ENCODE measurements around the gene TDRD12. TPM values are rescaled to one million over a fixed set of nuclear protein-coding genes. Genes with fewer than 3 reads are reported as not detected.

TDRD12 gene
- total RNA-seq, 2 donors from 2014 or later: 0.52 TPM; not detected in 1

DNA sequence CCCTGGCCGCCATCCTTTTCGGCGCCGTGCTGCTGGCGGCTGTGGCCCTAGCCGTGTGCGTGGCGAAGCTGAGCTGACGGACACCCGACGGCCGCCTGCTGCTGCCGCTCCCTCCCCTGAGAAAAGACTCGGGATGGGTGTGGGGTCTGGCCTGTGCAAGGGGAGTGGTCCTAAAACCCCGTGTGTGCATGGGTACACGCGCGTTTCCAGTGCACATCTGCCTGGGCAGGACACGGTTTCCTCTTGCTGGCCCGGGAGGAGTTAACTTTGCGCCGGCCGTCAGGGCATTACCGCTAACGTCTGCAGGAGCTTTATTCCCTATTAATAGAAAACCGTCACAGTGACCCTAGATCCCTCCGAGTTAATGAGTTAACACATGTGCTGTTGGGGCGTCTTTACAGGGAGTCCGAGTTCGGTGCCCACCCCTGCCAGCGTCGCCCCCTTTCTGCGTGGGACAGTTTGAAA, 42.6 kb upstream of the TDRD12 start:
- Histone ChIP-seq H3K9me3 (no peaks in the 10 kb centered on the region), H3K27ac (no peak overlapping the region), H3K4me3 (no peak overlapping the region), H3K27me3 (peaks cover 0 to 4% of the 10 kb centered on the region in 2 donors), H3K4me1 (peaks cover 30% of the 10 kb centered on the region), H3K36me3 (replicated peaks in 1 of 2; ENCODE audit: insufficient read depth in 1 of 2, low read depth in 2 of 2) (no peaks in the 10 kb centered on the region)
- no peak for DNase-seq
- intact Hi-C loops (cut with DNase I): no loop called here
- no peak for TF ChIP-seq POLR2A (IDR thresholded peaks at IDR 0.05)
- TF ChIP-seq, protein P1, sequence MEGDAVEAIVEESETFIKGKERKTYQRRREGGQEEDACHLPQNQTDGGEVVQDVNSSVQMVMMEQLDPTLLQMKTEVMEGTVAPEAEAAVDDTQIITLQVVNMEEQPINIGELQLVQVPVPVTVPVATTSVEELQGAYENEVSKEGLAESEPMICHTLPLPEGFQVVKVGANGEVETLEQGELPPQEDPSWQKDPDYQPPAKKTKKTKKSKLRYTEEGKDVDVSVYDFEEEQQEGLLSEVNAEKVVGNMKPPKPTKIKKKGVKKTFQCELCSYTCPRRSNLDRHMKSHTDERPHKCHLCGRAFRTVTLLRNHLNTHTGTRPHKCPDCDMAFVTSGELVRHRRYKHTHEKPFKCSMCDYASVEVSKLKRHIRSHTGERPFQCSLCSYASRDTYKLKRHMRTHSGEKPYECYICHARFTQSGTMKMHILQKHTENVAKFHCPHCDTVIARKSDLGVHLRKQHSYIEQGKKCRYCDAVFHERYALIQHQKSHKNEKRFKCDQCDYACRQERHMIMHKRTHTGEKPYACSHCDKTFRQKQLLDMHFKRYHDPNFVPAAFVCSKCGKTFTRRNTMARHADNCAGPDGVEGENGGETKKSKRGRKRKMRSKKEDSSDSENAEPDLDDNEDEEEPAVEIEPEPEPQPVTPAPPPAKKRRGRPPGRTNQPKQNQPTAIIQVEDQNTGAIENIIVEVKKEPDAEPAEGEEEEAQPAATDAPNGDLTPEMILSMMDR (IDR thresholded peaks at IDR 0.05): no peak
- no peak for ATAC-seq
- WGBS, 2 donors: 40 to 60% methylated on average over 19 to 27 of the region's 33 CpGs

DNA sequence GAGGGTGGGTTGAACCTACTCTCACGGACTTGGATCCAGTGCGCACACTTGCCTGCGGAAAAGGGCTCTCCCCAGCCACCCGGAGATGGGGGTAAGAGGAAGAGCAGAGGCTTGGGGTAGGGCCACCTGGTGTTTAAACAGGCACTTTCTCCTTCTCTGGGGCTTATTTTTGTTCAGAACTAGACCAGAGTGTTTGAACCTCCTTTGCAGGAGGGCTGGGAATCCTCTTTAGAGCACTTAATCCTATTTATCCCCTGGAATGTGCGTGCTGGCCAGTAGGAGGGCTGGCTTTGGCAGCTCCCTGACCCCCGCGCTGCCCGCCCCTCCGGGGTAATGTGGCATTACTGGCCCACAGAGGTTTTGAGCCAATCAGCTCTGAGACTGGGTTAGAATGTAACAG, 41.9 kb upstream of the TDRD12 start:
- Histone ChIP-seq H3K27me3 (peaks cover 0 to 4% of the 10 kb centered on the region in 2 donors), H3K4me1 (peaks cover 30% of the 10 kb centered on the region), H3K27ac (no peak overlapping the region), H3K36me3 (replicated peaks in 1 of 2; ENCODE audit: insufficient read depth in 1 of 2, low read depth in 2 of 2) (no peaks in the 10 kb centered on the region), H3K9me3 (no peaks in the 10 kb centered on the region), H3K4me3 (no peak overlapping the region)
- ATAC-seq (no peak), DNase-seq (no peak)
- 78 to 87% methylated on average over 9 of the region's 9 CpGs for WGBS, 2 donors
- TF ChIP-seq, protein P1 (IDR thresholded peaks at IDR 0.05): no peak
- no peak for TF ChIP-seq POLR2A (IDR thresholded peaks at IDR 0.05)
- intact Hi-C loops (cut with DNase I): no loop called here

DNA sequence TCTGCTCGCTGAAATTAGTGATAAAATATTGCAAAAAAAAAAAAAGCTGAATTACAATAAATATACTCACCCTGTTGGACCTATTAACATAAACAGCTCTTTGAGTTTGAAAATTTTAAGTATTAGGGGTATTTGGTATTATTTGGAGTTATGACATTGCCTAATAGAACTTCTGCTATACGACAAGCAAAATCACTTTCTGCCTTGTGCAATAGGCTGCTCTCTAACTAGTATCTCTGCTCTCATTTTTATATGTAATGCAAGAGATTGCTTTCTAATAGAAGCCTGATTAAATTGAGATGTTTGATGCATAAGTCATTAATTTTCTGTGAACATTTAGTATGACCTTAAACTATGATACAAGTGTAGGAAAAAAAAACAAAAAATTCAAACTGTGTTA, 38.6 kb upstream of the TDRD12 start:
- intact Hi-C loops (cut with DNase I): no loop called here
- Histone ChIP-seq H3K4me1 (peaks cover 9% of the 10 kb centered on the region), H3K36me3 (replicated peaks in 1 of 2; ENCODE audit: insufficient read depth in 1 of 2, low read depth in 2 of 2) (no peaks in the 10 kb centered on the region), H3K27ac (no peak overlapping the region), H3K27me3 (peaks cover 0 to 4% of the 10 kb centered on the region in 2 donors), H3K4me3 (no peak overlapping the region), H3K9me3 (no peaks in the 10 kb centered on the region)
- no peak for DNase-seq
- 72 to 74% methylated on average over 2 of the region's 2 CpGs for WGBS, 2 donors
- ATAC-seq: no peak
- TF ChIP-seq, protein P1 (IDR thresholded peaks at IDR 0.05): no peak
- no peak for TF ChIP-seq POLR2A (IDR thresholded peaks at IDR 0.05)

DNA sequence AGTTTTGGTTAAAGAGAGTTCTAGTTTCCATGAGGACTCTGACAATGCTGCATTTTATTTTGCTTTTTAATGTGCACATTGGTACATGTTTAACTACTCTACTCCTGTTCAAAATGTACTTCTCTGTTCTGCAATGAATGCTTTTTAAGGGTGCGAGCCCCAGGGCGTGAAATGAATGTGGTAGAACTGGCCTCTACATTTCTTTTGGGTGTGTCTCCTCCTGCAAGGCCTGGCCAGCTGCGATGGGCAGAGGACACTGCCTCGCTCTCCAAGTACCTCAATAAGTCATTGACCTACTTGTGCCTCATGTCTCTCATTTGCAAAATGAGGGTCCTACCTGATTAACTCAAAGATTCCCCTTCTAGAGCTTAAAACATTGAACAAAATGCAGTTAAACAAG, 37.2 kb upstream of the TDRD12 start:
- Histone ChIP-seq H3K36me3 (replicated peaks in 1 of 2; ENCODE audit: insufficient read depth in 1 of 2, low read depth in 2 of 2) (no peaks in the 10 kb centered on the region), H3K4me3 (no peak overlapping the region), H3K4me1 (no peaks in the 10 kb centered on the region), H3K27me3 (no peaks in the 10 kb centered on the region), H3K9me3 (no peaks in the 10 kb centered on the region), H3K27ac (no peak overlapping the region)
- TF ChIP-seq POLR2A (IDR thresholded peaks at IDR 0.05): no peak
- TF ChIP-seq, protein P1 (IDR thresholded peaks at IDR 0.05): no peak
- DNase-seq: no peak
- intact Hi-C loops (cut with DNase I): no loop called here
- 82 to 83% methylated on average over 4 of the region's 4 CpGs for WGBS, 2 donors
- no peak for ATAC-seq

DNA sequence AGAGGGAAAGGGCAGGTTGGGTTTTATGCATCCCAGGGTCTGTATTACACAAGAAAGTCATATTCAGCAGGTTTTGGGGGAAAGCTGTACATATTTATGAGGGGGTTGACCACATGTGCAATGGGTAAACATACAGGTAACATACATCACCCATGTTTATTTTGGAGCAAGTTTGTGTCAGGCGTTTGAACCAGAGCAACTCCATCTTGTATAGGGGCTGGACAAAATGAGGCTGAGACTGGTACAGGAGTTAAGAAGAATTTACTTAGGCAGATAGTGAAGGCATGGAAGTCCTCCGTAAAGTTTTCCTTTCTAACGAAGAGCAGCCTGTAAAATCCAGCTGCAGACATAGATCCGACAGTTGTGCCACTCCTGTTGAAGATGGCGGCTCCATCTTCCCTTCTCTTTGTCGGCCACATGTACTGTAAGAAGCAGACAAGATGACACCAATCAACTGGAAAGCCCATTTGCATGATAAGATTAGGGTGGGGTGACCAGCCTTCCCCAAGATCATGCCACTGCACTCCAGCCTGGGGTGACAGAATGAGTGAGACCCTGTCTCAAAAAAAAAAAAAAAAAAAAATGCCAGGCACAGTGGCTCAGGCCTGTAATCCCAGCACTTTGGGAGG, 32.6 kb upstream of the TDRD12 start:
- no peaks in the 10 kb centered on the region for H3K36me3 ChIP-seq (replicated peaks in 1 of 2; ENCODE audit: insufficient read depth in 1 of 2, low read depth in 2 of 2)
- WGBS, 2 donors: 90 to 93% methylated on average over 6 of the region's 6 CpGs
- TF ChIP-seq, protein P1 (IDR thresholded peaks at IDR 0.05): no peak
- no peak for TF ChIP-seq POLR2A (IDR thresholded peaks at IDR 0.05)
- intact Hi-C loops (cut with DNase I): no loop called here
- ATAC-seq: no peak
- no peak for DNase-seq
- no peak overlapping the region for H3K4me3 ChIP-seq
- H3K9me3 ChIP-seq: no peaks in the 10 kb centered on the region
- H3K27ac ChIP-seq: no peak overlapping the region
- H3K27me3 ChIP-seq: no peaks in the 10 kb centered on the region
- H3K4me1 ChIP-seq: peaks cover 10% of the 10 kb centered on the region

Data from body of pancreas (tissue), 4 donors.